Measurements from ENCODE around the gene TIAM2.

DNA sequence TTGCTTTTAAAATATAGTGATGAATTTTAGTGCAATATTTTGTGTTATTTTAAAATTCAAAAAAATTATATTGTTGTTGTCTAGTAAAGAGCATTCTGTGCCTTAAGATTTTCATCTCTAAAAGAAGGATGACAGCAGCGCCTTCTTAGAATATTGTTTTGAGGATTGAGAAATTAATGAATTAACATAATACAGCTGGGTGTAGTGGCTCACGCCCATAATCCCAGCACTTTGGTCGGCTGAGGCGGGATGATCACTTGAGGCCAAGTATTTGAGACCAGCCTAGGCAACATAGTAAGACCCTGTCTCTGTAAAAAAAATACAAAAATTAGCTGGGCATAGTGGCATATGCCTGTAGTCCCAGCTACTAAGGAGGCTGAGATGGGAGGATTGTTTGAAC lies 6.8 kb downstream of the TIAM2 start:
- TF ChIP-seq CREB1 (CRISPR knock-in tag; IDR thresholded peaks at IDR 0.05; ENCODE audit: low read depth) (no peak), EZH2 (IDR thresholded peaks at IDR 0.05; ENCODE audit: low read depth, unreplicated experiment) (no peak), ZNF331 (CRISPR knock-in tag; IDR thresholded peaks at IDR 0.05; ENCODE audit: low read depth) (no peak), POLR2AphosphoS5 (IDR thresholded peaks at IDR 0.05; ENCODE audit: low read depth) (no peak), JUNB (IDR thresholded peaks at IDR 0.05; ENCODE audit: unreplicated experiment) (no peak), STAT1 (IDR thresholded peaks at IDR 0.05; ENCODE audit: unreplicated experiment) (no peak), EZH2phosphoT487 (IDR thresholded peaks at IDR 0.05; ENCODE audit: unreplicated experiment) (no peak)
- TF ChIP-seq, protein P1, sequence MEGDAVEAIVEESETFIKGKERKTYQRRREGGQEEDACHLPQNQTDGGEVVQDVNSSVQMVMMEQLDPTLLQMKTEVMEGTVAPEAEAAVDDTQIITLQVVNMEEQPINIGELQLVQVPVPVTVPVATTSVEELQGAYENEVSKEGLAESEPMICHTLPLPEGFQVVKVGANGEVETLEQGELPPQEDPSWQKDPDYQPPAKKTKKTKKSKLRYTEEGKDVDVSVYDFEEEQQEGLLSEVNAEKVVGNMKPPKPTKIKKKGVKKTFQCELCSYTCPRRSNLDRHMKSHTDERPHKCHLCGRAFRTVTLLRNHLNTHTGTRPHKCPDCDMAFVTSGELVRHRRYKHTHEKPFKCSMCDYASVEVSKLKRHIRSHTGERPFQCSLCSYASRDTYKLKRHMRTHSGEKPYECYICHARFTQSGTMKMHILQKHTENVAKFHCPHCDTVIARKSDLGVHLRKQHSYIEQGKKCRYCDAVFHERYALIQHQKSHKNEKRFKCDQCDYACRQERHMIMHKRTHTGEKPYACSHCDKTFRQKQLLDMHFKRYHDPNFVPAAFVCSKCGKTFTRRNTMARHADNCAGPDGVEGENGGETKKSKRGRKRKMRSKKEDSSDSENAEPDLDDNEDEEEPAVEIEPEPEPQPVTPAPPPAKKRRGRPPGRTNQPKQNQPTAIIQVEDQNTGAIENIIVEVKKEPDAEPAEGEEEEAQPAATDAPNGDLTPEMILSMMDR (conservative IDR thresholded peaks at IDR 0.05; ENCODE audit: low read depth in 2 of 2) = no peak
- TF ChIP-seq, protein P2, sequence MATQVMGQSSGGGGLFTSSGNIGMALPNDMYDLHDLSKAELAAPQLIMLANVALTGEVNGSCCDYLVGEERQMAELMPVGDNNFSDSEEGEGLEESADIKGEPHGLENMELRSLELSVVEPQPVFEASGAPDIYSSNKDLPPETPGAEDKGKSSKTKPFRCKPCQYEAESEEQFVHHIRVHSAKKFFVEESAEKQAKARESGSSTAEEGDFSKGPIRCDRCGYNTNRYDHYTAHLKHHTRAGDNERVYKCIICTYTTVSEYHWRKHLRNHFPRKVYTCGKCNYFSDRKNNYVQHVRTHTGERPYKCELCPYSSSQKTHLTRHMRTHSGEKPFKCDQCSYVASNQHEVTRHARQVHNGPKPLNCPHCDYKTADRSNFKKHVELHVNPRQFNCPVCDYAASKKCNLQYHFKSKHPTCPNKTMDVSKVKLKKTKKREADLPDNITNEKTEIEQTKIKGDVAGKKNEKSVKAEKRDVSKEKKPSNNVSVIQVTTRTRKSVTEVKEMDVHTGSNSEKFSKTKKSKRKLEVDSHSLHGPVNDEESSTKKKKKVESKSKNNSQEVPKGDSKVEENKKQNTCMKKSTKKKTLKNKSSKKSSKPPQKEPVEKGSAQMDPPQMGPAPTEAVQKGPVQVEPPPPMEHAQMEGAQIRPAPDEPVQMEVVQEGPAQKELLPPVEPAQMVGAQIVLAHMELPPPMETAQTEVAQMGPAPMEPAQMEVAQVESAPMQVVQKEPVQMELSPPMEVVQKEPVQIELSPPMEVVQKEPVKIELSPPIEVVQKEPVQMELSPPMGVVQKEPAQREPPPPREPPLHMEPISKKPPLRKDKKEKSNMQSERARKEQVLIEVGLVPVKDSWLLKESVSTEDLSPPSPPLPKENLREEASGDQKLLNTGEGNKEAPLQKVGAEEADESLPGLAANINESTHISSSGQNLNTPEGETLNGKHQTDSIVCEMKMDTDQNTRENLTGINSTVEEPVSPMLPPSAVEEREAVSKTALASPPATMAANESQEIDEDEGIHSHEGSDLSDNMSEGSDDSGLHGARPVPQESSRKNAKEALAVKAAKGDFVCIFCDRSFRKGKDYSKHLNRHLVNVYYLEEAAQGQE (IDR thresholded peaks at IDR 0.05; ENCODE audit: unreplicated experiment) = no peak
- TF ChIP-seq, protein P3, sequence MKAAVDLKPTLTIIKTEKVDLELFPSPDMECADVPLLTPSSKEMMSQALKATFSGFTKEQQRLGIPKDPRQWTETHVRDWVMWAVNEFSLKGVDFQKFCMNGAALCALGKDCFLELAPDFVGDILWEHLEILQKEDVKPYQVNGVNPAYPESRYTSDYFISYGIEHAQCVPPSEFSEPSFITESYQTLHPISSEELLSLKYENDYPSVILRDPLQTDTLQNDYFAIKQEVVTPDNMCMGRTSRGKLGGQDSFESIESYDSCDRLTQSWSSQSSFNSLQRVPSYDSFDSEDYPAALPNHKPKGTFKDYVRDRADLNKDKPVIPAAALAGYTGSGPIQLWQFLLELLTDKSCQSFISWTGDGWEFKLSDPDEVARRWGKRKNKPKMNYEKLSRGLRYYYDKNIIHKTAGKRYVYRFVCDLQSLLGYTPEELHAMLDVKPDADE (IDR thresholded peaks at IDR 0.05) = no peak
